ENCODE measurements around the gene LIN52.

LIN52 gene

DNA sequence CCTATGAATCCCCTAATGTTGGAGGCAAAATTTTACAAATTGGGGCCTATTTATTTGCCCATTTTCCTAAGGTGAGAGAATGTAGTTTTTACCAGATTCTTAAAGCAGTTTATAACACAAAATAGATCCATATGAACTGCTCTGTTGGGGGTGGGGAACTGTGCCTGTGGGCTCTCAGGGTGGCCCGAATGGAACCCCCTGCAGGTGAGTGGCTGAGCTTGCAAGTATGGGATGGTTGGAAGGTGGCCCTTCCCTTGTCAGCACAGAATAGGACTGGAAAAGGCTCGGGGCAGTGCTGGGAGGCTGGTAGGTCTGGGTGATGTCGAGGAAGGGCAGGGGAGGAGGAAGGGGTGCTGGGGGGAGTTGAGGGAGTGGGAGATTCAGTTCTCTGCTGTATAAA, 159.4 kb downstream of the LIN52 start:
- Histone ChIP-seq H3K9me3 (replicated peaks; ENCODE audit: insufficient read depth, low read length) (no peaks in the 10 kb centered on the region), H3K9ac (ENCODE audit: low read length) (no peak overlapping the region), H2AFZ (ENCODE audit: low read length) (no peak overlapping the region), H3K27me3 (replicated peaks; ENCODE audit: insufficient read depth, low read length) (peaks cover 30% of the 10 kb centered on the region), H3K27ac (ENCODE audit: low read length) (no peak overlapping the region), H3K36me3 (replicated peaks; ENCODE audit: insufficient read depth, low read length) (no peaks in the 10 kb centered on the region), H3K79me2 (ENCODE audit: low read length) (no peaks in the 10 kb centered on the region), H3K4me1 (ENCODE audit: low read length) (no peaks in the 10 kb centered on the region), H3F3A (ENCODE audit: insufficient read depth, low read length) (no peaks in the 10 kb centered on the region), H4K20me1 (ENCODE audit: insufficient read depth, low read length) (no peaks in the 10 kb centered on the region), H3K4me3 (ENCODE audit: low read length) (no peak overlapping the region), H3K9me2 (replicated peaks; ENCODE audit: insufficient read depth, low read length) (no peaks in the 10 kb centered on the region), H3K4me2 (ENCODE audit: low read depth, low read length) (no peak overlapping the region)
- TF ChIP-seq EZH2 (optimal IDR thresholded peaks at IDR 0.05; ENCODE audit: low read depth, low read length), result no peak
- no peak for TF ChIP-seq EZH2phosphoT487 (IDR thresholded peaks at IDR 0.05; ENCODE audit: low read length)
- TF ChIP-seq, protein P1, sequence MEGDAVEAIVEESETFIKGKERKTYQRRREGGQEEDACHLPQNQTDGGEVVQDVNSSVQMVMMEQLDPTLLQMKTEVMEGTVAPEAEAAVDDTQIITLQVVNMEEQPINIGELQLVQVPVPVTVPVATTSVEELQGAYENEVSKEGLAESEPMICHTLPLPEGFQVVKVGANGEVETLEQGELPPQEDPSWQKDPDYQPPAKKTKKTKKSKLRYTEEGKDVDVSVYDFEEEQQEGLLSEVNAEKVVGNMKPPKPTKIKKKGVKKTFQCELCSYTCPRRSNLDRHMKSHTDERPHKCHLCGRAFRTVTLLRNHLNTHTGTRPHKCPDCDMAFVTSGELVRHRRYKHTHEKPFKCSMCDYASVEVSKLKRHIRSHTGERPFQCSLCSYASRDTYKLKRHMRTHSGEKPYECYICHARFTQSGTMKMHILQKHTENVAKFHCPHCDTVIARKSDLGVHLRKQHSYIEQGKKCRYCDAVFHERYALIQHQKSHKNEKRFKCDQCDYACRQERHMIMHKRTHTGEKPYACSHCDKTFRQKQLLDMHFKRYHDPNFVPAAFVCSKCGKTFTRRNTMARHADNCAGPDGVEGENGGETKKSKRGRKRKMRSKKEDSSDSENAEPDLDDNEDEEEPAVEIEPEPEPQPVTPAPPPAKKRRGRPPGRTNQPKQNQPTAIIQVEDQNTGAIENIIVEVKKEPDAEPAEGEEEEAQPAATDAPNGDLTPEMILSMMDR (IDR thresholded peaks at IDR 0.05; ENCODE audit: low read length), result no peak
- DNase-seq, result no peak

DNA sequence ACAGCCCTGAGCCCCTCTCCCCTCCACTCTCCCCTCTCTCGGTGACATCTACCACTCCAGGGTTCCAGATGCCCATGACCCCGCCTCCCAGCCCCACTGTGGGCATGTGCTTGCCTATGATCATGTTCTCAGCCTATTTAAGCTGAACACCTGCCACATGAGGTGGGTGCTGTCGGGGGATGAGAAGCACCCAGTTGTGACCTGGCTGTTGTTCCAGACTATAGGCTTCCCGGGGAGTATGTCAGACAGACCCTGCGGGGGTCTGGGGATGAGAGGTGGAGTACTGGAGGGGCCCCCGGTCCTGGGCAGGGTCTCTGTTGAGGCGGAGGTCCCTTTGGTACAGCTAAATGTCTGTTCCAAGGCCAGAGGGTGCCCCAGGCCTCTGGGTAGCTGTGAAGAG, 160.5 kb downstream of the LIN52 start:
- no peak overlapping the region for H3K4me2 ChIP-seq (ENCODE audit: low read depth, low read length)
- no peaks in the 10 kb centered on the region for H3K79me2 ChIP-seq (ENCODE audit: low read length)
- H3K36me3 ChIP-seq (replicated peaks; ENCODE audit: insufficient read depth, low read length), result no peaks in the 10 kb centered on the region
- H3K9me2 ChIP-seq (replicated peaks; ENCODE audit: insufficient read depth, low read length), result no peaks in the 10 kb centered on the region
- no peaks in the 10 kb centered on the region for H3F3A ChIP-seq (ENCODE audit: insufficient read depth, low read length)
- no peak overlapping the region for H2AFZ ChIP-seq (ENCODE audit: low read length)
- no peaks in the 10 kb centered on the region for H4K20me1 ChIP-seq (ENCODE audit: insufficient read depth, low read length)
- H3K4me1 ChIP-seq (ENCODE audit: low read length), result no peaks in the 10 kb centered on the region
- H3K9me3 ChIP-seq (replicated peaks; ENCODE audit: insufficient read depth, low read length), result no peaks in the 10 kb centered on the region
- no peak overlapping the region for H3K27ac ChIP-seq (ENCODE audit: low read length)
- TF ChIP-seq, protein P1 (IDR thresholded peaks at IDR 0.05; ENCODE audit: low read length), result no peak
- TF ChIP-seq EZH2 (optimal IDR thresholded peaks at IDR 0.05; ENCODE audit: low read depth, low read length), result no peak
- TF ChIP-seq EZH2phosphoT487 (IDR thresholded peaks at IDR 0.05; ENCODE audit: low read length), result no peak
- no peak overlapping the region for H3K9ac ChIP-seq (ENCODE audit: low read length)
- no peak for DNase-seq
- peaks cover 26% of the 10 kb centered on the region for H3K27me3 ChIP-seq (replicated peaks; ENCODE audit: insufficient read depth, low read length)
- H3K4me3 ChIP-seq (ENCODE audit: low read length), result no peak overlapping the region

DNA sequence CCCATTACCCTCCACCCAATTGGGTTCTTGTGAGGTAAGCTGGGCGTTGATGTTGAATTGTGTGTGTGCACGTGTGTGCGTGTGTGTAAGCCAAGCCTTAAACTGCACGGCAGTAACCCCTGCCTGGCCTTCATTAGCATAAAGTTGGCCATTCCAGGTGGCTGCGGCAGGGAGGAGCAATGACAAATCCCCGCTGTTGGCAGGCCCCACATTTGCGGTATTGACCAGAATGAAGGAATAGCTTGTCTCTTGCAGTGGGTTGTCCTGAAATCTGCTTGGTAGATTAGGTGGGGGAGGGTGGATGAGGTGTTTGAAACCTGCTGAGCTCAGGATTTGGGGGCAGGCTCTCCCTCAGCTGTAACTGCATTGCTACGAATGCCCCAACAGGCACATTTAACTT, 161.8 kb downstream of the LIN52 start:
- Histone ChIP-seq H3K36me3 (replicated peaks; ENCODE audit: insufficient read depth, low read length) (no peaks in the 10 kb centered on the region), H3K79me2 (ENCODE audit: low read length) (no peaks in the 10 kb centered on the region), H3K4me2 (ENCODE audit: low read depth, low read length) (no peak overlapping the region), H3F3A (ENCODE audit: insufficient read depth, low read length) (no peaks in the 10 kb centered on the region), H2AFZ (ENCODE audit: low read length) (no peak overlapping the region), H3K9ac (ENCODE audit: low read length) (no peak overlapping the region), H3K9me3 (replicated peaks; ENCODE audit: insufficient read depth, low read length) (no peaks in the 10 kb centered on the region), H4K20me1 (ENCODE audit: insufficient read depth, low read length) (no peaks in the 10 kb centered on the region), H3K4me1 (ENCODE audit: low read length) (no peaks in the 10 kb centered on the region), H3K27ac (ENCODE audit: low read length) (no peak overlapping the region), H3K4me3 (ENCODE audit: low read length) (no peak overlapping the region), H3K9me2 (replicated peaks; ENCODE audit: insufficient read depth, low read length) (no peaks in the 10 kb centered on the region), H3K27me3 (replicated peaks; ENCODE audit: insufficient read depth, low read length) (peaks cover 13% of the 10 kb centered on the region)
- no peak for DNase-seq
- no peak for TF ChIP-seq EZH2 (optimal IDR thresholded peaks at IDR 0.05; ENCODE audit: low read depth, low read length)
- TF ChIP-seq, protein P1 (IDR thresholded peaks at IDR 0.05; ENCODE audit: low read length), result no peak
- no peak for TF ChIP-seq EZH2phosphoT487 (IDR thresholded peaks at IDR 0.05; ENCODE audit: low read length)

Measured in MM.1S (cell line).